Spleen (tissue), 11 donors: Measurements from ENCODE around the gene BCL11B. TPM values are rescaled to one million over a fixed set of nuclear protein-coding genes. Genes with fewer than 3 reads are reported as not detected.

Experiments
- DNase-seq: peaks from one replicate; pipeline ENCODE4 v3.0.0-alpha.2; 2020
- H3K27ac ChIP-seq, 8 donors: fragments of 200-600 bp; sonication (generic) in 7 of 8; 1 replicate in 4 of 8; 2 replicates in 4 of 8; pipeline versions ENCODE4 v1.5.0 to v1.8.0; 2016 to 2021; ENCODE audit warnings: inconsistent platforms in 4 of 8, mild to moderate bottlenecking in 4 of 8, moderate library complexity in 1 of 8
- H3K27me3 ChIP-seq, 7 donors: fragments of 200-600 bp; sonication (generic) in 6 of 7; replicated peaks in 1 of 7; 1 replicate in 4 of 7; 2 replicates in 3 of 7; pipeline versions ENCODE4 v1.5.0 to v1.8.0; 2016 to 2021; ENCODE audit warnings: inconsistent platforms in 3 of 7, mild to moderate bottlenecking in 1 of 7
- H3K36me3 ChIP-seq, 6 donors: fragments of 200-600 bp; sonication (generic) in 5 of 6; 1 replicate in 4 of 6; 2 replicates in 2 of 6; pipeline versions ENCODE4 v1.5.0 to v1.8.0; 2016 to 2021; ENCODE audit warnings: inconsistent platforms in 2 of 6
- H3K4me1 ChIP-seq, 6 donors: fragments of 200-600 bp; sonication (generic) in 5 of 6; 1 replicate in 3 of 6; 2 replicates in 3 of 6; pipeline versions ENCODE4 v1.5.0 to v1.8.0; 2016 to 2021; ENCODE audit warnings: inconsistent platforms in 3 of 6
- H3K4me3 ChIP-seq, 8 donors: fragments of 200-600 bp; sonication (generic) in 7 of 8; 1 replicate in 4 of 8; 2 replicates in 4 of 8; pipeline versions ENCODE4 v1.5.0 to v1.8.0; 2016 to 2021; ENCODE audit warnings: inconsistent platforms in 4 of 8, mild to moderate bottlenecking in 4 of 8, moderate library complexity in 2 of 8
- H3K9me3 ChIP-seq, 8 donors: fragments of 200-600 bp; sonication (generic) in 7 of 8; 1 replicate in 4 of 8; 2 replicates in 4 of 8; pipeline versions ENCODE4 v1.5.0 to v1.8.0; 2016 to 2021; ENCODE audit warnings: inconsistent platforms in 4 of 8
- CTCF ChIP-seq, 11 experiments: fragments of 200-600 bp in 7 of 11; fragments of 450-650 bp in 4 of 11; sonication (generic) in 4 of 11; IDR thresholded peaks in 8 of 11; conservative IDR thresholded peaks in 3 of 11; 1 replicate in 7 of 11; 2 replicates in 4 of 11; pipeline versions ENCODE4 v1.4.0 to v1.8.0; 2016 to 2021; ENCODE audit warnings: antibody characterized with exemption in 11 of 11, inconsistent platforms in 4 of 11, mild to moderate bottlenecking in 1 of 11
- POLR2A ChIP-seq, 3 donors: fragments of 450-650 bp; IDR thresholded peaks; one replicate each; pipeline ENCODE4 v1.5.1; 2017; ENCODE audit warnings: antibody characterized with exemption in 3 of 3, mild to moderate bottlenecking in 1 of 3
- POLR2AphosphoS5 ChIP-seq, 3 donors: sonication (generic); formaldehyde crosslinking; IDR thresholded peaks; one replicate each; pipeline ENCODE4 v1.5.1; 2017; ENCODE audit warnings: antibody characterized with exemption in 3 of 3
- WGBS, 5 donors: extraction: QIAGEN DNeasy Blood & Tissue Kit in 3 of 5; methylation state at CpG; one replicate each; pipeline versions ENCODE4 v1.1.5 to v1.1.7; 2013 to 2018; 5-methylcytosine and 5-hydroxymethylcytosine counted together
- intact Hi-C: fragments of 100-400 bp; cut with DNase I; formaldehyde crosslinking; loops from one replicate; pipeline ENCODE4 v1.15.0; 2023; ENCODE audit warnings: low total_unique reads
- polyA plus RNA-seq, 3 donors: library from polyadenylated mRNA; stranded (reverse); fragments of 200-250 nt; gene quantifications; one replicate each; pipeline ENCODE4 v1.2.1, GENCODE V29; 2013
- total RNA-seq, 7 donors: library from RNA; depleted of rRNA in 3 of 7; stranded (reverse); fragments of >200 nt in 3 of 7; fragmentation: NEBNext Ultra II Directional in 4 of 7; extraction: Animal tissue kit (Norgen Biotek cat#: 25700) in 4 of 7; gene quantifications; one replicate each; pipeline versions ENCODE4 v1.1.0 to v1.2.1, GENCODE V29; 2016 to 2021
- donor health status: healthy with polysubstance abuse.
- donor health status: DM: no; HTN: no; CAD: no; lungs with moderate emphysema.
- donor health status: DM: no; HTN: no; CAD: no.
- donor health status: Bipolar disorder and iron deficiency.
- donor health status: healthy.
- donor health status: DM: no; HTN: no; CAD: no.
- donor health status: DM: yes; HTN: yes; CAD: no.

Gene BCL11B
- total and polyA plus RNA-seq, 10 donors, result 0.74 to 21.1 (median 11.4) TPM

DNA sequence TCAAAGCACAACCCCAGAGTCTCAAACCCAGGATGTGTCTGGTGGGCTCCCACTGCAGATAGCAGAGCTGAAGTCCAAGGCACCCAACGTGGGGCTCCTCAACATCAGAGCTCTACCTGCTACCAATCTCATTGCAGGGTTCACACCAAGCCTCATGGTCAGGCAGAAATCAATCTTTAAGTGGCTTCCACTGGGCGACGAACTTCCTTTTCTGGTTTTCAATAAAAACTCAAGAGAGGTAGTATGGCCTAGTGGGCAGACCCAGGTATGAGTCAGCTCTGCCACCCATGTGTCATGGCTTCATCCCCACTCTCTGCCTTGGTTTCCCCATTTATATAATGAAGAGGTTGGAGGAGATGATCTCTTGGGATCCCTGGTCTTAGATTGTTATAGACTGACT lies 47.0 kb downstream of the BCL11B start:
- 62 to 94% (median 73%) methylated on average over 3 of the region's 3 CpGs for WGBS, 5 donors
- DNase-seq, result no peak

GRCh38 chr14:99224116-99224910 lies 47.7 kb downstream of the BCL11B start:
- WGBS, 5 donors, result 55 to 65% (median 63%) methylated on average over 10 to 12 of the region's 12 CpGs
- DNase-seq, result no peak
- peaks cover 0 to 19% (median 0%) of the 10 kb centered on the region in 7 donors for H3K27me3 ChIP-seq
- peaks cover 0 to 98% (median 12%) of the 10 kb centered on the region in 6 donors for H3K4me1 ChIP-seq
- no peaks in the 10 kb centered on the region for H3K36me3 ChIP-seq
- no peak overlapping the region for H3K4me3 ChIP-seq
- intact Hi-C loops, result no loop called here
- H3K9me3 ChIP-seq, result no peaks in the 10 kb centered on the region
- no peak for TF ChIP-seq POLR2A (IDR thresholded peaks at IDR 0.05)
- TF ChIP-seq CTCF (IDR thresholded peaks at IDR 0.05 in 8 of 11, conservative IDR thresholded peaks at IDR 0.05 in 3 of 11), result no peak
- H3K27ac ChIP-seq, result peak overlapping the region in 1 of 8 donors; percentile 62

More for the DNA sequence above, 47.0 kb downstream of the BCL11B start:
- H3K4me1 ChIP-seq, result peaks cover 0 to 98% (median 18%) of the 10 kb centered on the region in 6 donors
- peaks cover 0 to 25% (median 0%) of the 10 kb centered on the region in 7 donors for H3K27me3 ChIP-seq
- H3K27ac ChIP-seq, result peak overlapping the region in 1 of 8 donors; percentile 62
- TF ChIP-seq POLR2AphosphoS5 (IDR thresholded peaks at IDR 0.05) (no peak), CTCF (IDR thresholded peaks at IDR 0.05 in 8 of 11, conservative IDR thresholded peaks at IDR 0.05 in 3 of 11) (no peak), POLR2A (IDR thresholded peaks at IDR 0.05) (no peak)
- intact Hi-C loops, result no loop called here
- H3K4me3 ChIP-seq, result no peak overlapping the region
- H3K36me3 ChIP-seq, result no peaks in the 10 kb centered on the region
- H3K9me3 ChIP-seq, result no peaks in the 10 kb centered on the region

GRCh38 chr14:99221445-99221844 lies 50.6 kb downstream of the BCL11B start:
- Histone ChIP-seq H3K4me3 (no peak overlapping the region), H3K27me3 (peaks cover 0 to 10% (median 0%) of the 10 kb centered on the region in 7 donors), H3K9me3 (no peaks in the 10 kb centered on the region), H3K27ac (no peak overlapping the region), H3K36me3 (no peaks in the 10 kb centered on the region), H3K4me1 (peaks cover 0 to 93% (median 7%) of the 10 kb centered on the region in 6 donors)
- DNase-seq, result no peak
- intact Hi-C loops, result no loop called here
- TF ChIP-seq CTCF (IDR thresholded peaks at IDR 0.05 in 8 of 11, conservative IDR thresholded peaks at IDR 0.05 in 3 of 11) (no peak), POLR2A (IDR thresholded peaks at IDR 0.05) (no peak), POLR2AphosphoS5 (IDR thresholded peaks at IDR 0.05) (no peak)
- WGBS, 5 donors, result 85 to 94% (median 89%) methylated on average over 12 to 13 of the region's 13 CpGs
